Left kidney (tissue), 2 donors: ENCODE results near the gene GPC5. TPM values are rescaled to one million over a fixed set of nuclear protein-coding genes. Genes with fewer than 3 reads are reported as not detected.
"Not testable (repeated sequence)": the region's sequence is repeated elsewhere in the genome, so short reads cannot be mapped to it uniquely, and the experiment has no call there.

Experiments
- DNase-seq: peaks from one replicate; pipeline ENCODE4 v3.0.0-alpha.2; 2013
- polyA plus RNA-seq: library from polyadenylated mRNA; unstranded; fragments of 120-200 nt; gene quantifications from one replicate; pipeline ENCODE4 v1.2.1, GENCODE V29; 2013; ENCODE audit not compliant: insufficient read length

The GPC5 gene
- polyA plus RNA-seq, 1 donor: 5.1 TPM

- no peak for DNase-seq
Measured at GRCh38 chr13:91368676-91369440, 29.6 kb upstream of the GPC5 start.

- DNase-seq: no peak
Measured at GRCh38 chr13:91369441-91369831, 29.0 kb upstream of the GPC5 start.

- no peak for DNase-seq
Measured at GRCh38 chr13:91370501-91370900, 27.9 kb upstream of the GPC5 start.

DNA sequence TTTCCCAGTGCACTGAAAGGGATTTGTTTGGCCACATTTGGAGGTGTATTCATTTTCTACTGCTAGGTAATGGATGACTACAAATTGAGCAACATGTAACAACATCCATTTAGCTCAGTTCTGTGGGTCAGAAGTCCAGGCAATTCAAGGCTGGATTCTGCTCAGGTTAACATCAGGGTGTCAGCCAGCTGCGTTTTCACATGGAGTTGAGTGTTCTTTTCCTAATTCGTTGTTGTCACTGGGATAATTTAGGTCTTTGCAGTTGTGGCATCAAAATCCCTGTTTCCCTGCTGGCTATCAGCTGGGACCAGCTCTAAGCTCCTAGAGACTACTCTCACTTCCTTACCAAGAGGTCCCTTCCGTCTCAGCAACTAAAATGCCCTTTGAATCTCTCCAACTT, 25.5 kb upstream of the GPC5 start:
- no peak for DNase-seq

DNA sequence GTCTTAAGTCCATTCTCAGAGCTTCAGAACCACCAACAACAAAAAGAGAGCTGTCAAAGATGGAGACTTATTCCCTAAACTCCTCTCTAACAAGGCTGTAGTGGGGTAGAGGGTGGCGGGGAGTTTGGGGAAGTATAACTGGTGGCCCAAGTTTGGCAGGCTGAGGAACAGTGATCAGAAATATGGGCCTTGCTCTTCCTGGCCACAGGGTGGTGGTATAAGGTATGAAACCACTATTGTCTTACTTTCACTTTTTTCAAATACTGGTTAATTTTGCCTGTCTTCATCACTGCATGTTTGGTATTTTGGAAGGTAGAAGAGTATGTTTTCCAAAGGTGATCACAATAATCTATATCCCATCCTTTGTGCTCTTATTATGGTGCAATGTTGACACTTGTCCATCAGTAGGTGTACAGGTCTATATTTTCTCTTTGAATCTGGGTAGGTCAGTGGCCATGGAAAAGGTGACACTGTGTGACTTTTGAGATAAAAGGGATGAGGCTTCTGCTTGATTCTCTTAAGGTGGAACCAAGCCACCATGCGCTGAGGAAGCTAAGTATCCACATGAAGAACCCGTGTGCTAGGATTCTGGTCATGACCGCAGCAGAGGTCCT, 23.2 kb upstream of the GPC5 start:
- DNase-seq: no peak

DNA sequence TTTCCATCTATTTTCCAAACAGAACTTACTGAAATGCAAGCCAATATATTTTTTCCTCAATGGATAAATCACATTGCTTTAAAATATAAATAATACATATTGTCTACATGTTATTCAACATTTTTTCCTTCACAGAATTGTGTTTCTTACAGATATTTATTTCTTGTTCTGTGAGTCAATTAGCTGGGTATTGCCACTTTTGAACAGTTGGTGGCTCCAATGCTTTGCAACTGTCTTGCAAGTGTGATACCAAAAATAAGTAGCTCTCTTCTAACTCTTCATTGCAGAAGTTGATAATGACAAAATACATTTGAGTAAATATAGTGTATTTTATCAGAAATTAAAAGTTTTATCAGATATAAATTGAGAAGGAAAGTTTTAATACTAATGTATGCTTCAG, 17.1 kb upstream of the GPC5 start:
- peak; percentile 29 for DNase-seq

DNA sequence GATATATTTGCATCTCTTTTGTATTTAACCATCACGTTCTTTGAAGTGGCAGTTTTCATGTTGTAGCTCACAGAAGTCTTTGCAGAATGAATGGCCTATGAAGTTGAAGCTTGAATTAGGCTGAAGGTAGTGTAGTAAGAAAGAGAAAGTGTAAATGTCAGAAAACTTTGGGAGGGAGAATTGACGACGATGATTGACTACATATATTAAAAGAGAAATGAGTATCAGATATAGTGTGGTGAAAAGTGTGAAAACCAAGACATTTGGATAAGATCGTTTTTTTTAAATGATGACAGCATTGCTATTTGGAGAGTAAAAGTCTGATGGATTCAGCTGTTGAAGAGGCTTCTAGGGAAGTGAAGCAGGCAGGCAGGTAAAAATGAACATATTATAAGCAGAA, 14.6 kb upstream of the GPC5 start:
- no peak for DNase-seq

DNA sequence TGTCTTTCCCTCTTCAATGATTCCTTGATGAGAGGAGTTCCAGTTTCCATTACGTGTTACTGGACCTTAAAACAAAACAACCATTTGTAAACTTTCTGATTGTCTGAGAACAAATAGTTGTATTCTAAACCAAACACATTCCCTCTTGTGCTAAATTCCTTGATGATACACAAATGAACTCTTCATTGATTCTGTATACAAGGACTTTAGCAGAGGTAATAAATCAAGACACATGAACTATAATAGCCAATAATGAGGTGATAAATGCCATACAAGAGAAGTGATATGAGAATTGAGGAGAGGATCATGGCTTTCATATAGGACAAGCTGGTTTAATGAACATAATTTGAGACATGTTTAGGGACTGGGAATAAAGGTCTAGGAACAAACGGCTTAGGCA, 13.5 kb upstream of the GPC5 start:
- no peak for DNase-seq

DNA sequence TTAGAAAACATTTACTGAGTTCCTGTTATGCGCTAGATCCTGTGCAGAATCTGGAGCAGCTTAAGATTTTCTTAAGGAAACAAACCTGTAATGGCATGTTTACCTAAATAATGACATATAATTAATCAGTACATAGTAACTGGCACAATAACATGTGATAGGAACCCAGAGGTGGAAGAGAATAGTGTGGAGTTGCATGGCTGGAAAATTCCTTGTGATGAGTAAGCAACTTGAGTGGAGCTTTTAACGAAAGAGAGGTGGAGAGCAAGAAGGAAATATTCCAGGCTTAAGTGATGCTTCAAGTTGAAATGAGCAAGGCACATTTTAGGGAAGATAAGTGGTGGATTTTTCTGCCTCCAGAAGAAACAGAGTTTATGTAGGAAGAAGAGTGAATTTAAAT, 9.2 kb upstream of the GPC5 start:
- no peak for DNase-seq

GRCh38 chr13:91397595-91397994, 826 bp upstream of the GPC5 start:
- no peak for DNase-seq

DNA sequence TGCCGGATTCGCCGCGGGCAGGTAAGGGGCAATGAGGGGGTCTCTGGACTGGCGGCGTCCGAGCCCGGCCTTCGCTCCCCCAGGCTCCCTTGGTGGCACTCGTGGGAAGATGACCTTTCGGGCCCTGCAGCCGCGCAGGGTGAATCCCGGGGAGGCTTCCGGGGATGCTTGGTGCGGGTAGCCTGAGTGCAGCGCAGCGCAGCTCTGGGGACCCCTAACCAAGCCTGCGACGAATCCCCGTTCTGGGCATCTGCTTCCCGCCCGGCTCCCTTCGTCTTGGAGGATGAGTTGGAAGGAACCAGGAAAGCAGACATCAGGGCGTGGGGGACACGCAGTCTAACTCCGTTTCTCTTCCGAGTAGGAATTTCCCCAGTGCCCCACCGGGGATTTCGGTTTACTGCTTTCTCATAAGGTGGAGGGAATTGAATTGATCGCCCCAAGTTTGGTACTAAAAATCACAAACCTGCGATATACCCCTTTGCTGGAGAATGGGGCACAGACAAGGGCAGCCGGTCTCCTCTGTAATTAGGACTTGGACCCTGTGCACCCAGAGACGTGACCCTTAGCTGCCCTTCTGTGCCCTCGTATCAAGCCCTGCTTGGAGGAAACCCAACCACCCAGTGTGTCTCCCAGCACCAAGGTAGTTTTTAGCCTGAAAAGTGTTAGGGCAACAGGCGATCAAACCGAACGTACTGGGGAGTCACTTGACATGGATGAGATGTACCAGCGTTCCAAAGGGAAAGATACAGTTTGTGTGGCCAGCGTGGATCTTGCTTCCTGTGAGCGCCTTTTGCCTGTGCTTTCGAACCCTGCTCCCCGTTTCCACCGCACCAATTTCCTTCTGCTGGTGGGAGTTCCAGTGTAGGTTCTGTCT, 1.0 kb downstream of the GPC5 start:
- no peak for DNase-seq

DNA sequence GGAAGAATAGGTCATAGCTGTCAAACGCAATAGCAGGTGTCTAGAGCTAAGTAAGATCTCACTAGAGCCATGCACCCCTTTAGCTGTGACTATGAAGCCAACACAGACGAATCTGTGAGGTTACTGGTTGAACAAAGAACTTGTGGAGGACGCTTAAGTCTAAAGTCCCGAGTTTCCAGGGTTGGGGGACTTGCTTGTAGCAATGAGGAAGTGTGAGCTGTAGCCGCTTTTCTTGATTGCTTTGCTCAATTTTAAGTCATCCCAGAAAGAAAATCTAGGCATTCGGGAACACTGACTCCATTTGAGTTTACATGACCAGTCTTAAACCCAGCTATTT, 1.6 kb downstream of the GPC5 start:
- DNase-seq: no peak

DNA sequence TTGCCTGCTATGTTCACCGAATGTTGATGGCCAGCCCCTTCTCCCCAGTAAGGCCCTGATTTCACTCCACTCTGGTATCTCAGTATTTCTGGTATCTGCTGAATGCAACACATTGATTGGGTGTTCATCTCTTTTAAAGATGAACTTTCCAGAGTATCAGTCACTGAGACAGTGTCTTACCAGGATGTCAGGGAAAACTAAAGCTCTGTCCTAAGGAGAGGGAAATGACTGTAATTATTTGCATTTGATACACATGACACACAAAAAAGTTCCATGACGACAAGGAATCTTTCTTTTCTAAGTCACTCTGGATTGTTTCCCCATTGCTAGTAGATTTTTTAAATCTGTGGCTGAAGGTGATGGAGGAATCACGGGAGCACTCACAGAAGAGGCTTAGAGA, 2.2 kb downstream of the GPC5 start:
- DNase-seq: no peak

- no peak for DNase-seq
Measured at GRCh38 chr13:91401920-91402319, 3.5 kb downstream of the GPC5 start.

DNA sequence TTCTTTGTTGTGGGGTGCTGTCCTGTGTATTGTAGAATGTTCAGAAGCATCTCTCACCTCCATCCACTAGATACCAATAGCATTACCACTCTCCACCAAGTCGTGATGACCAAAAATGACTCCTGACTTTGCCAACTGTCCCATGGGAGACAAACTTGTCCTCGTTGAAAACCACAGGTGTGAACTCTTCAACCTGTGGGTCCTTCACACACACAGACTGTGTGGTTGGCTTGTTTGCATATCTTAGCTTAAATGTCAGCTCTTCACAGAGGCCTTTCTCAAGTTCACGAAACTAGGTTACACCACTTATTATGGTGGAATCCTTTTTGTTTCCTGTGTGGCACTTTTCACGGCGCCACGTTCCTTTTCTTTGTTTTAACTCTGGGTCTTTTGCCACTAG, 6.8 kb downstream of the GPC5 start:
- DNase-seq: no peak

DNA sequence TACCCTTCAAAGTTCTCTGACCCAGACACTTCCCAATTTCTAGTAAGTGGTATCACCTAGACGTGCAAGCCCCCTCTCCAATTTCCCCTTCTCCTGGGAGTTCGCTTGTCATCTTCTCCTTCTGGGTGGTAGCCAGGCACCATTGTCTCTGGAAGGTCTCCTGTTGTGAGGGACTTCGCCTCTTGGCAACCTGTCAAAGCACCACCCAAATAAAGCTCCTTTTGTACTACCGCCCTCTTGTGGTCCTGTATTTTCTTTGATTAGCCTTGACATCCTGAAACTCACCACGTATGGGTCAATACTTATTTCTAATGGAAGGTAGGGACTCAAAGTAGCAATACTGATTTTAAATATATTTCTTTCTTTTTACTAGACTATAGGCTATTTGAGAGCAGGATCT, 8.2 kb downstream of the GPC5 start:
- no peak for DNase-seq

DNA sequence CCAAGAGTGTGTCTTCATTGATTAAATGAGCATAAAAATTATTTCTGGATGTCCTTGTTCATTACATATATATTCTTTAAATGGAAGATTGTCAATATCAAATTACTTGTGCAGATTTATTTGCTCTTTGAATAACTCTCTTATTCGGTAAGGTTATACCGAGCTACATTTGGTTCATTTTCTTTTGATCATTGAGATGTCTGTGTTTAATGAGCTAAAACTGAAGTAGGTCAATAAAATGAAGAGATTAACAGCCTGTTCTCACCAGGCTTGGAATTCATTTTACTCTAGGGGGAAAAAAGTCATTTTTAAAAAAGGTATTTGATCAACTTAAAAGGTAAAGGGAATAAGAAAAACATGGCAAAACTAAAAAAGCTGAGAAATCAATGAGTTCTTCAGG, 10.6 kb downstream of the GPC5 start:
- no peak for DNase-seq

DNA sequence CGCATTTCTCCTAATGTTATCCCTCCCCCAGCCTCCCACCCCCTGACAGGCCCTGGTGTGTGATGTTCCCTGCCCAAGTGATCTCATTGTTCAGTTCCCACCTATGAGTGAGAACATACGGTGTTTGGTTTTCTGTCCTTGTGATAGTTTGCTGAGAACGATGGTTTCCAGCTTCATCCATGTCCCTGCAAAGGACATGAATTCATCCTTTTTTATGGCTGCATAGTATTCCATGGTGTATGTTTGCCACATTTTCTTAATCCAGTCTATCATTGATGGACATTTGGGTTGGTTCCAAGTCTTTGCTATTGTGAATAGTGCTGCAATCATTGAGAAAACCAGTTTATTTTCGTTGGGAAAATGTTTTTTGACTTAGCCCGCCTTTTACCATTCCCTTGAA, 18.2 kb downstream of the GPC5 start:
- not testable (repeated sequence) for DNase-seq

DNA sequence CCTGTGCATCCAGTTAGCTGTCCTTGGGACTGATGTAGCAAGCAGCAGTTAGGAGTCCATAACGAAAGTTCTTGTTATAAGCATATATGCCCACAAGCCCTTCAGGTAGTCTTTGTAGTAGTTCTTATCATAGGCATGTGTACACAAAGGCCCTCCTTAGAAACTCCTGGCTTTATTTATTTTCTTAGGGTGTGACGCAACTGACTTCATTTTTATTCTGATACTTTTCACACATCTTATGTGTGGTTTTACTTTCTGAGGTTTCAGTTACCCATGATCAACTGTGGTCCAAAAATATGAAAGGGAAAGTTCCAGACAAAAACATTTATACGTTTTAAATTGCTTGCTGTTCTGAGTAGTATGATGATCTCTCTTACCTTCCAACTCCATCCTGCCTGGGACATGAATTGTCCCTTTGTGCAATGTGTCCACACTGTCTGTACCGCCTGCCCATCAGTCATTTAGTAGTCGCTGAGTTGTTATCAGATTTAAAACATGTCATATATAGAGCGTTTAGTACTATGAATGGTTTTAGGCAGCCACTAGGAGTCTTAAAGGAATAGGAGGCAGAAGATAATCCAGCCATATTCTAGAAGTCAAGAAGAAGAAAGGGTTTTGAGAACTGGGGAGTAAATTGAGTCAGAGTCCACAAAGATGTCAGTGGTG, 19.4 kb downstream of the GPC5 start:
- no peak for DNase-seq

- no peak for DNase-seq
Measured at GRCh38 chr13:91426913-91427312, 28.5 kb downstream of the GPC5 start.

DNA sequence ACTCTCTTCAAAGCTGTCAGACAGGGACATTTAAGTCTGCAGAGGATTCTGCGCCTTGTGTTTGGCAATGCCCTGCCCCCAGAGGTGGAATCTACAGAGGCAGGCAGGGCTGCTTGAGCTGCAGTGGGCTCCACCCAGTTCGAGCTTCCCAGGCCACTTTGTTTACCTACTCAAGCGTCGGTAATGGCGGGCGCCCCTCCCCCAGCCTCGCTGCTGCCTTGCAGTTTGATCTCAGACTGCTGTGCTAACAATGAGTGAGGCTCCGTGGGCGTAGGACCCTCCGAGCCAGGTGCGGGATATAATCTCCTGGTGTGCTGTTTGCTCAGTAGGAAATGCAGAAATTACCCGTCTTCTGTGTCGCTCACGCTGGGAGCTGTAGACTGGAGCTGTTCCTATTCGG, 40.3 kb downstream of the GPC5 start:
- not testable (repeated sequence) for DNase-seq

DNA sequence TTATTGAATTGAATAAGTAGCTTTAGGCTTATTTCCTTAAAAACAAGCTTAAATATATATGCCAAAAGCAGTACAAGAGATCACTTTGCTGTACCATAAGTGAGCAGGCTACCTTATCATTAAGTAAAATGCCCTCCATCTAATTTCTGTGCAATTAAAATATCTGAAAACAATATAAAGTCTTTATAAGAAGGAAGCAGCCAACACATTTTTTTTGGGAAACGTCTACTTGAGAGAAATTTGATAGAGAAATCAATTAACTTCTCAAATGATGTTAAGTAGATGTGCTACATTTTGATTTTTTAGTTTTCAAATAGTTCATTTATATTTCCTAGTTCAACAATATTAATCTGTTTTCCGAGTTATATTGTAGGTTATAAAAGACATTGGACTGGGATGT, 52.5 kb downstream of the GPC5 start:
- DNase-seq: no peak

DNA sequence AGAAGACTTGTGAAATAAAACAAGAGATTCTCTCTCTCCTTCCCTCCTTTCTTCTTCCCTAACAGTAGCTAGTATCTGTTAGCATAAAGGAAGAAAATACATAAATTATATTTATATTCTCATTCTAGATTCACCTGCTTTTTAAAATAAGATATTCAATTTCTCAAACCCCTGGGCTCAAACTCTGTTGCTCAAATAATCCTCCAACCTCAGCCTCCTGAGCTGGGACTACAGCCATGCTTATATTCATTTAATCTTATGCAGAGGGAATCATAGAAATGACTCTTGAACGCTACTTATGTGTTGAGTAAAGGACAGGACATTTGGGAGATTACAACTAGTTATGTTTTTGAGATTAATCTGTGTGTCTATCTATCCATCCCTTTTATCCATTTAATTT, 56.2 kb downstream of the GPC5 start:
- no peak for DNase-seq
